Stimulated activated naive CD8-positive, alpha-beta T cell treated with anti-CD3 and anti-CD28 coated beads, Interleukin-15, amount 100 ng/mL, for 72 hours (primary cell): Measurements from ENCODE around the gene PIMREG.

Source experiments
- ATAC-seq: fragments of 150-1000 bp; cut with Tn5 transposase; 2 replicates; pipeline ENCODE4 v1.10.0; 2021; ENCODE audit warnings: mild to moderate bottlenecking, moderate library complexity
- DNase-seq, 2 donors: peaks; one replicate each; pipeline ENCODE4 v3.0.0; 2021 to 2022
- H3K27ac Mint-ChIP-seq, 2 donors: one replicate each; pipeline ENCODE4 v1.8.0; 2022; ENCODE audit warnings: mild to moderate bottlenecking in 2 of 2, mixed read lengths in 2 of 2, moderate library complexity in 2 of 2
- H3K27me3 Mint-ChIP-seq: one replicate; pipeline ENCODE4 v1.8.0; 2022; ENCODE audit warnings: mixed read lengths
- H3K4me1 Mint-ChIP-seq: one replicate; pipeline ENCODE4 v1.8.0; 2022; ENCODE audit warnings: mild to moderate bottlenecking, mixed read lengths
- H3K4me3 Mint-ChIP-seq, 2 donors: one replicate each; pipeline ENCODE4 v1.8.0; 2022; ENCODE audit warnings: mild to moderate bottlenecking in 2 of 2, mixed read lengths in 2 of 2, moderate library complexity in 1 of 2
- H3K9me3 Mint-ChIP-seq, 2 donors: one replicate each; pipeline ENCODE4 v1.8.0; 2022; ENCODE audit warnings: mixed read lengths in 2 of 2

Gene PIMREG

GRCh38 chr17:6452471-6453266 lies 8.4 kb downstream of the PIMREG start:
- Mint-ChIP-seq H3K4me3 (no peak overlapping the region), H3K27me3 (peaks cover 17% of the 10 kb centered on the region), H3K9me3 (no peaks in the 10 kb centered on the region), H3K27ac (no peak overlapping the region), H3K4me1 (peaks cover 32% of the 10 kb centered on the region)
- DNase-seq (no peak), ATAC-seq (no peak)

DNA sequence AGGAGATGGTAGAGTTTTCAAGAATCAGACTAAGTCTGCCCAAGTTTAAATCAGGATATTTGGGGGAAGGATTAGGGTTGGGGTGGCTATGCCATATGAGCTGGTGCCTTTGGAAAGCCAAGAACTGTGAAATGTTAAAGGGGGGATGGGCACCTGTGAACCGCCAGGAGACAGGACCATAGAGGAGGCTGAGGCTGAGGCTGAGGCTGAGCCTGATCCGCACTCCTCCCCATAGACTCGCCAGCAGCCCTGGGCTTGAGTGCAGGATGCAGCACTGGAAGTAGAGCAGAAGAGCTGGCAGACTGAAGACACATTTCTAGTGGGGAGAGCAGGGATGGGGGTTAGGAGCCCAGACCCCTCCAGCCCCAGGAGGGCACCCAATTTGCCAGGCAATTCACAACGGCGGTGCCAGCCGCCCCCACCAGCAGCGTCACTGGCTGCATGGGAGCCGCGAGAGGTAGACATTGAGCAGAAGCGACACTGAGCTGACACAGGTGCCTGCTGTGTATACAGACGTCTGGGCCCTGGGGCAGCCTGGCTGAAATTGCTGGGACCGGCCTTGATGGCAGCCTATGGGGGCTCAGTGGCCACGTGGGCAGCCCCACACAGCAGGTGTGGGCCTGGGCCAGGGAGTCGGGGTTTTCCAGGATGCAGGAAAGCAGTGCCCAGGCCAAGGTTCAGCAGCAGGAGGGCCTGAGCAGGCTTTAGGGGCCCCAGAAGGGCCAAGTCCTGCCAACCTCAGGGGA lies 9.2 kb downstream of the PIMREG start:
- ATAC-seq = no peak
- no peak for DNase-seq
- Mint-ChIP-seq H3K9me3 (no peaks in the 10 kb centered on the region), H3K4me1 (peaks cover 32% of the 10 kb centered on the region), H3K4me3 (no peak overlapping the region), H3K27ac (peak overlapping the region in 1 of 2 donors; percentile 31), H3K27me3 (peaks cover 17% of the 10 kb centered on the region)

DNA sequence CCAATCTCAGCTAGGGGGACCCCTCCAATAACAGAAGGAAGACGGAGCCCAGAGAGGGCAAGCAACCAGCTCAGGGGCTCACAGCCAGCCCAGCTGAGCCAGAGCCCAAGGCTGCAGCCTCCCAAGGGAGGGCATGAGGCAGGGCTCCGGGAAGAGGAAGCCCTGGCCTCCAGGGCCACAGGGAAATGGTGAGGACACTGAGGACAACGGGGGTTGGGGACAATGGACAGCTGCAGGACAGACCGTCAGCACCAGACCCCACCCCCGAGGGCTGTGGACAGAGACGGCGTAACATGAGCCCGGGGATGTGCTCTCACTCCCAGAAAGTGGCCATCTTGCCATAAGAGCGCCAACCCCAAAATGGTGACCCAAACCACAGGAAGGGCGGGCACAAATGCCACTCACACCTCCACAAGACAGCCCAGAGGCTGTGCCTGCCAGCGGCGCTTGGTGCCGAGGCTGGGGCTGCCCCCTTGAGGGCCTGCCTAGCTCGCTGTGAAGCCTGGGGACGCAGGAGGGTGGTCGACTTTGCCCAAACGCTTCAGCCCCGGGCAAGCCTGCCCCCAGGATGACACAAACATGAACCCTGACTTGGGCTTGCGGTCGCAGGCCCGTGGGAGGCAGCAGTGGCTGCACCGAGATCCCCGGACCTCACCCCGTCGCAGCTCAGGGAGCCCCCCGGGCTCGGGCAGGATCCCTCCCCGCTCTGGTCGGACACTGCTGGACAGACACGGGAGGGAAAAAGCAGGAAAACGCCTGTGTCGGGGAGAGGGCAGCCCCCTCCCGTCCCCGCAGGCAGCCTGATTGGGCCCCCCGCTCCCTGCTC lies 10.5 kb downstream of the PIMREG start:
- no peak for DNase-seq
- ATAC-seq = no peak
- Mint-ChIP-seq H3K9me3 (no peaks in the 10 kb centered on the region), H3K27ac (no peak overlapping the region), H3K4me1 (peaks cover 32% of the 10 kb centered on the region), H3K4me3 (peak overlapping the region in 1 of 2 donors; percentile 20), H3K27me3 (peaks cover 17% of the 10 kb centered on the region)

DNA sequence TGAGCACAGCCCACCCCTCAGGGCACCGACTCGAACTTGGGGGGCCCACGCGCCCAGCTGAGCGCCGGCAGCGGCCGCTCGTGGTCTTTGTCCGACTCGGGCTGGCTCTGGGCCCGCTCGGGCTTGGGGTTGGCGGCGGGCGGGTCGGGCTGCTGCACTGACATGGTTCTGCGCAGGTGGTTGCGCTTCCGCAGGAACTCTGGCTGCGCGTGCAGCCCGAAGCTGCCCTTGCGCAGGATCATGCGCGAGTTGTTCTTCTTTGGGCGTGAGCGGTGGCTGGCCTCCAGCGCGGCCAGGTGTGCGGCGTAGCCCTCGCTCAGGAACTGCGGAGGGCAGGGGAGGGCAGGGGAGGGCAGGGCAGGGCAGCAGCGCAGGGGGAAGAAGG lies 11.1 kb downstream of the PIMREG start:
- peak overlapping the region in 1 of 2 donors; percentile 64 for H3K4me3 Mint-ChIP-seq
- H3K27ac Mint-ChIP-seq = no peak overlapping the region
- H3K4me1 Mint-ChIP-seq = peaks cover 32% of the 10 kb centered on the region
- H3K27me3 Mint-ChIP-seq = peaks cover 17% of the 10 kb centered on the region
- peak in 1 of 2 donors; percentile 30 for DNase-seq
- no peaks in the 10 kb centered on the region for H3K9me3 Mint-ChIP-seq
- ATAC-seq = peak; percentile 78

GRCh38 chr17:6456321-6456720 lies 12.1 kb downstream of the PIMREG start:
- H3K27me3 Mint-ChIP-seq = peaks cover 17% of the 10 kb centered on the region
- peaks cover 28% of the 10 kb centered on the region for H3K4me1 Mint-ChIP-seq
- H3K9me3 Mint-ChIP-seq = no peaks in the 10 kb centered on the region
- no peak overlapping the region for H3K4me3 Mint-ChIP-seq
- no peak overlapping the region for H3K27ac Mint-ChIP-seq
- DNase-seq (no peak), ATAC-seq (no peak)

GRCh38 chr17:6456914-6457687 lies 12.8 kb downstream of the PIMREG start:
- Mint-ChIP-seq H3K4me3 (no peak overlapping the region), H3K27me3 (peaks cover 17% of the 10 kb centered on the region), H3K27ac (no peak overlapping the region), H3K9me3 (no peaks in the 10 kb centered on the region), H3K4me1 (peaks cover 31% of the 10 kb centered on the region)
- ATAC-seq (no peak), DNase-seq (no peak)

GRCh38 chr17:6457688-6458459 lies 13.6 kb downstream of the PIMREG start:
- ATAC-seq (no peak), DNase-seq (no peak)
- H3K27ac Mint-ChIP-seq = no peak overlapping the region
- H3K9me3 Mint-ChIP-seq = no peaks in the 10 kb centered on the region
- H3K4me3 Mint-ChIP-seq = no peak overlapping the region
- H3K27me3 Mint-ChIP-seq = peaks cover 17% of the 10 kb centered on the region
- H3K4me1 Mint-ChIP-seq = peaks cover 38% of the 10 kb centered on the region

- no peak for ATAC-seq
- no peak for DNase-seq
- Mint-ChIP-seq H3K27ac (no peak overlapping the region), H3K4me3 (no peak overlapping the region), H3K27me3 (peaks cover 12% of the 10 kb centered on the region), H3K4me1 (peaks cover 36% of the 10 kb centered on the region), H3K9me3 (no peaks in the 10 kb centered on the region)
These were observed 14.2 kb downstream of the PIMREG start for GRCh38 chr17:6458460-6458950.

DNA sequence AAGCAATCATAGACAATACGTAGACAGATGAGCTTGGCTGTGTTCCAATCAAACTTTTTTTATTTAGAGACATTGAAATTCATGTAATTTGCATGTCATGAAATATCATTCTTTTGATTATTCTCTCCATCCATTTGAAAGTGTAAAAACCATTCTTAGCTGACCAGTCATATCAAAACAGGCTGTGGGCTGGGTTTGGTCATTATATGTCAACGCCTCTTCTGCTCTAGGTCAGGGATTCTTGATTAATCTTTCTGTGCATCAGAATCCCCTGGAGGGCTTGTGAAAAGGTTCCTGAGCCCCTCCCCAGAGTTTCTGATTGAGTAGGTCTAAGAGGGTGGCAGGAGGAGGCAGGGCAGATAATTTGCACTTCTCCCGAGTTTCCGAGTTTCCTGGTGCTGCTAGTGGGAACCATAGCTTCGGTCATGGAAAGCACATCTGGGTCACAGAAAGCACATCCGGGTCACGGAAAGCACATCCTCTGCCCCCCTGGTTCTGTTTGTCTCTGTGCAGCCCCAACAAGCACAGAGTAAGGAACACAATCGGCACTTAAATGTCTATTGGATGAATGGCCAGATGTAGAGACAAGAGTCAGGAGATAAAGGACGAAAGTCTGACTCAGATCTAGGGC lies 16.4 kb downstream of the PIMREG start:
- Mint-ChIP-seq H3K27ac (no peak overlapping the region), H3K4me1 (peaks cover 27% of the 10 kb centered on the region), H3K27me3 (no peaks in the 10 kb centered on the region), H3K4me3 (no peak overlapping the region), H3K9me3 (no peaks in the 10 kb centered on the region)
- ATAC-seq (no peak), DNase-seq (no peak)

GRCh38 chr17:6461246-6461645 lies 17.0 kb downstream of the PIMREG start:
- Mint-ChIP-seq H3K4me1 (peaks cover 27% of the 10 kb centered on the region), H3K4me3 (no peak overlapping the region), H3K27ac (no peak overlapping the region), H3K9me3 (no peaks in the 10 kb centered on the region), H3K27me3 (no peaks in the 10 kb centered on the region)
- no peak for DNase-seq
- ATAC-seq = peak; percentile 3

DNA sequence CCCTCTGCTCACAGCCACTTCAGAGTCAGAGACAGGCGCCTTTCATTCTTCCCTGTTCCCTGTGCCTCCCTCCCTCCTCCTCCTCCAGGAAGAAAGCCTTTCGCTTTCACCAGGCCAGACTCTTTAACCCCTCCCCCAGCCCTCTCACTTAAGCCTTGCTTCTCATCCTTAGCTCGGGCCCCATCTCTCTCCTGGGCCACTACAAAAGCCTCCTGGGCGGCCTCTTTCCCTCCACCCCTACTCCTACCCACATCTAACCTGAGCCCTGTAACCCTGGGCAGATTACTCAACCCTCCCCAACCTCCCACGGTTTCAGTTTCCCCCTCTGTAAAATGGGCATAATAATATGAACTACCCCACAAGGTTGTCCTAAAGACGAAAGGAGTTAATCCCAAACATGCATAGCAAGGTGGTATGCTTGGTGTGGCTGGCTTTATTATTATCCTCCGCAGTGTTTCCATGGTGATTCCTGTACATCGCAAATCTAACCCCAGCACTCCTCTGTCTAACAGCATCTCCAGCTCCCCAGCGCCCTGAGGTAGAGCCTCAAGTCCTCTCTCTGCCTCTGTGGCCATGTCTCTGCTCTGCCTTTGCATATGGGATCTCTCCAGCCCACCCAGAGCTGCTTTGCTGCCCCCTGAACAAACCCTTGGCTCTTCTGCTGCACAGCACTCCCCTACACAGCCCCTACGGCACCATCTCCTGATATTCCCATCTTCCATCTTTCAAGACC lies 17.7 kb downstream of the PIMREG start:
- H3K27me3 Mint-ChIP-seq = no peaks in the 10 kb centered on the region
- DNase-seq = peak in 1 of 2 donors; percentile 32

GRCh38 chr17:6462692-6463091 lies 18.4 kb downstream of the PIMREG start:
- Mint-ChIP-seq H3K27me3 (no peaks in the 10 kb centered on the region), H3K9me3 (no peaks in the 10 kb centered on the region), H3K4me1 (peaks cover 17% of the 10 kb centered on the region), H3K27ac (no peak overlapping the region), H3K4me3 (no peak overlapping the region)
- DNase-seq (no peak), ATAC-seq (no peak)

More for the DNA sequence above, 17.7 kb downstream of the PIMREG start:
- peak overlapping the region in 1 of 2 donors; percentile 8 for H3K27ac Mint-ChIP-seq
- H3K9me3 Mint-ChIP-seq = no peaks in the 10 kb centered on the region
- H3K4me3 Mint-ChIP-seq = no peak overlapping the region
- peaks cover 21% of the 10 kb centered on the region for H3K4me1 Mint-ChIP-seq
- ATAC-seq = peak; percentile 89

GRCh38 chr17:6463616-6464445 lies 19.6 kb downstream of the PIMREG start:
- Mint-ChIP-seq H3K27me3 (no peaks in the 10 kb centered on the region), H3K4me3 (no peak overlapping the region), H3K4me1 (peaks cover 17% of the 10 kb centered on the region), H3K9me3 (no peaks in the 10 kb centered on the region), H3K27ac (no peak overlapping the region)
- DNase-seq (no peak), ATAC-seq (no peak)
